ENCODE results near the gene RPL5.

DNA sequence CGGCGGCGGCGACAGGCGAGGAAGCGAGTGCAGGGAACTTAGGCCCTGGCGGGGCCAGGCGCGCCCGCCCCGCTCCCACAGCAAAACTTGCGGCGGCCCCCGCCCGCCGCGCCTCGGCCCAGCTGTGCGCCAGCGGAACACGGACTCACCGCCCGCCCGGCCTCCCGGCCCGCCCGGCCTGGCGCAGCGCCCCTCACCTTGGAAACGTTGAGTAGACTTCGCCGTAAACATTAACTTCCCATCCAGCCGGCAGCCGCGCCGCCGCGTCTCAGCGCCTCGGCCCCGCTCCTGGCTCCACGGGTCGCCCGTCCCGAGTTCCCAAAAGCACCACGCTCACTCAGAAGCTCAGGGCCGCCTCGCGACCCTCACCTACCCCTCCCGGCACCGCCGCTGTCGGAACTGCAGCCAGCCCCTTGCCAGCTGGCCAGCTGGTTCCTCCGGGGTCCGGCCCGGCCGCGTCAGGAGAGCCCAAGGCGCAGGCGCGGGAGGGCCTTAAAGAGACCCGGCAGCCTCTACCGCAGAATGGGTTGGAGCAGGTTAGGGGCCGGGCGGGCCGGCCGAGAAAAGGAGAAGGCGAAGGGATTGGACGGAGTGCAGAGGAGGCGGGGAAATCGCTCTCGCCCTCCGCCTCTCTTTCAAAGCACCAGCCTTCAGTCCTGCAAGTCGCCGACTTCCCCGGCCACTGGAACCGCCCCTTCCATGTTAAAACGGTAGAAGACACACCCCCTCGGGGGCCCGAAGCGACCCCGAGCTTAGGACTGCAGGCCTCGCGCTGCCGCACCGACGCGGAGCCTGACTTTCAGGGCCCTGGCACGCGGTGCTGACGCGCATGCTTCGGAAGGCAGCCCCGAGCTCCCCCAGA is 47.0 kb upstream of the RPL5 start, which contains the start of gene EVI5:
- TF ChIP-seq, protein P1, sequence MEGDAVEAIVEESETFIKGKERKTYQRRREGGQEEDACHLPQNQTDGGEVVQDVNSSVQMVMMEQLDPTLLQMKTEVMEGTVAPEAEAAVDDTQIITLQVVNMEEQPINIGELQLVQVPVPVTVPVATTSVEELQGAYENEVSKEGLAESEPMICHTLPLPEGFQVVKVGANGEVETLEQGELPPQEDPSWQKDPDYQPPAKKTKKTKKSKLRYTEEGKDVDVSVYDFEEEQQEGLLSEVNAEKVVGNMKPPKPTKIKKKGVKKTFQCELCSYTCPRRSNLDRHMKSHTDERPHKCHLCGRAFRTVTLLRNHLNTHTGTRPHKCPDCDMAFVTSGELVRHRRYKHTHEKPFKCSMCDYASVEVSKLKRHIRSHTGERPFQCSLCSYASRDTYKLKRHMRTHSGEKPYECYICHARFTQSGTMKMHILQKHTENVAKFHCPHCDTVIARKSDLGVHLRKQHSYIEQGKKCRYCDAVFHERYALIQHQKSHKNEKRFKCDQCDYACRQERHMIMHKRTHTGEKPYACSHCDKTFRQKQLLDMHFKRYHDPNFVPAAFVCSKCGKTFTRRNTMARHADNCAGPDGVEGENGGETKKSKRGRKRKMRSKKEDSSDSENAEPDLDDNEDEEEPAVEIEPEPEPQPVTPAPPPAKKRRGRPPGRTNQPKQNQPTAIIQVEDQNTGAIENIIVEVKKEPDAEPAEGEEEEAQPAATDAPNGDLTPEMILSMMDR (IDR thresholded peaks at IDR 0.05; ENCODE audit: poor library complexity, severe bottlenecking) = peak; percentile 61
- peak; percentile 58 for TF ChIP-seq POLR2AphosphoS5 (IDR thresholded peaks at IDR 0.05)
- TF ChIP-seq TAF1 (IDR thresholded peaks at IDR 0.05; ENCODE audit: low read depth) = peak; percentile 27

Measured in neural cell (in vitro differentiated cells).